ENCODE data around the gene KIAA1328.

The KIAA1328 gene

DNA sequence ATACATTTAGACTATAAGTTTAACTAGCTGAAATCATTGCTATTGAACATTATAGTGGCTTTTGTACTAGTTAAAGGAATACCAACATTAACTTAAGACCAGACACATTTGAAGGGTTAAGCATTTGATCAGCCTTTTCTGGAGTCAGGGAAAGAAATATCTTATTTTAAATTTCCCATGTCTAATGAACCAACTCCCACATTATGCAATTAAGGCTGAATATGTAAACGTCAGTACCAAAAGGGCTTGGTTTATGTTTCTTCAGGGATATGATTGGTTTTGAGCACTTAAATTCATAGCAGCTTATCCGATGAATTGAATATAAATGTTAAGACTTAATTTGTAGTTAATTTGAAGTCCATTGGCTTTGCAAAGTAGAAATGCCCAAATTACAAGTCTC lies 344.5 kb downstream of the KIAA1328 start:
- TF ChIP-seq, protein P1, sequence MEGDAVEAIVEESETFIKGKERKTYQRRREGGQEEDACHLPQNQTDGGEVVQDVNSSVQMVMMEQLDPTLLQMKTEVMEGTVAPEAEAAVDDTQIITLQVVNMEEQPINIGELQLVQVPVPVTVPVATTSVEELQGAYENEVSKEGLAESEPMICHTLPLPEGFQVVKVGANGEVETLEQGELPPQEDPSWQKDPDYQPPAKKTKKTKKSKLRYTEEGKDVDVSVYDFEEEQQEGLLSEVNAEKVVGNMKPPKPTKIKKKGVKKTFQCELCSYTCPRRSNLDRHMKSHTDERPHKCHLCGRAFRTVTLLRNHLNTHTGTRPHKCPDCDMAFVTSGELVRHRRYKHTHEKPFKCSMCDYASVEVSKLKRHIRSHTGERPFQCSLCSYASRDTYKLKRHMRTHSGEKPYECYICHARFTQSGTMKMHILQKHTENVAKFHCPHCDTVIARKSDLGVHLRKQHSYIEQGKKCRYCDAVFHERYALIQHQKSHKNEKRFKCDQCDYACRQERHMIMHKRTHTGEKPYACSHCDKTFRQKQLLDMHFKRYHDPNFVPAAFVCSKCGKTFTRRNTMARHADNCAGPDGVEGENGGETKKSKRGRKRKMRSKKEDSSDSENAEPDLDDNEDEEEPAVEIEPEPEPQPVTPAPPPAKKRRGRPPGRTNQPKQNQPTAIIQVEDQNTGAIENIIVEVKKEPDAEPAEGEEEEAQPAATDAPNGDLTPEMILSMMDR (conservative IDR thresholded peaks at IDR 0.05; ENCODE audit: control insufficient read depth, insufficient read depth, low read depth, low read length) = no peak
- no peak overlapping the region for H3K4me3 ChIP-seq (ENCODE audit: control insufficient read depth, low read depth, low read length)
- no peak for DNase-seq (ENCODE audit: low read depth)

DNA sequence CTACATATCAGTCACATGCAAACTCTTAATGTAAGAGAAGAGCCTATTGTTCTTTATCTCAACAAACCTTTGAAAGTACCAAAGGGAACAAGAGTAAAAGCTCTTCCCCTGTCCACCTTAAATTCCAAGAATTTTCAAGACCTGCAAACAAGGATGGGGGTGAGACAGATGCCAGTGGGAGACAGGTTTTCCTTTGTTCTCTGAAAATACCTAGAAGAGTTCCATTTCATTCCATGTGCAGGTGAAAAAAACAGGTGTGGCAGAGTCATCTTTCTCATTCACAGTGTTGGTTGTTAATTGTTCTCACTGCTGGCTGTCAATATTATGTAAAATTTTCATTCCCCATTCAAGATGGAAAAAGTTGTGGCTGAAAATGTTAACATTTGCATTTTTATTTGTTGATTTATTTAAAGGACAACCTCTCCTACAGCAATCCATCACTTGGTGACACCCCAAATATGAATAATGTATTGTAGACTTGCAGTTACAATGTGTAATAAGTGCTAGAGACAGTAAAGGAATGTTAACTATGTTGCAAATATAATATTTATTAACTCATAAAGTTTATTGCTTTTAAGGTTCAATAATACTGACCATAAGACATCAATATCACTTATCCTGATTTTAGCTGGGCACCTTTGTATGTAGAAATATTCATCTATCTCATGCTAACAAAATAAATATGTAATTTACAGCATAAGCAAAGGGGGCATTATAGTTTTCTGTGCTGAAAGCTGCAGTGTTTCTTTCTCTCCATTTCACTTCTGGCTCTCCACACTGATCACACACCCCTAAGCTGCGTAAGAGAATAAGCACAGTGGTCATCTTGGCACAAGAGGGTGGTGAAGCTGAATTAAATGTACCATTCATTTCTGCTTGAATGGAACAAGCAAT lies 347.0 kb downstream of the KIAA1328 start:
- no peak for DNase-seq (ENCODE audit: low read depth)
- TF ChIP-seq, protein P1 (conservative IDR thresholded peaks at IDR 0.05; ENCODE audit: control insufficient read depth, insufficient read depth, low read depth, low read length) = no peak
- no peak overlapping the region for H3K4me3 ChIP-seq (ENCODE audit: control insufficient read depth, low read depth, low read length)

DNA sequence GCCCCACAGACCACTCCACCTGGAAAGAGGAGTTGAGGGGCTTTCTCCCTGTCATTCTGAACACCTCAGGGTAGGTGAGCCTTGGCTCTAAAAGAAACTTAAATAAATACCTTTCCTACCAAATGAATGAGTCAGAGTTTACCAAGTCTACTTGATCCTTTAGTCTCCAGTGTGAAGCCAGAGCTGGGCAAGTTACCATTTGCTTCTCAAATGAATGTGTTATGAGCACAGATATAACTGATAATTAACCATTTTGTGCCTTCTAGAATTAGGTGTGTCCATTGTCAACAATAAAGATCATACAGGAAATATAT lies 347.7 kb downstream of the KIAA1328 start:
- DNase-seq (ENCODE audit: low read depth) = no peak

DNA sequence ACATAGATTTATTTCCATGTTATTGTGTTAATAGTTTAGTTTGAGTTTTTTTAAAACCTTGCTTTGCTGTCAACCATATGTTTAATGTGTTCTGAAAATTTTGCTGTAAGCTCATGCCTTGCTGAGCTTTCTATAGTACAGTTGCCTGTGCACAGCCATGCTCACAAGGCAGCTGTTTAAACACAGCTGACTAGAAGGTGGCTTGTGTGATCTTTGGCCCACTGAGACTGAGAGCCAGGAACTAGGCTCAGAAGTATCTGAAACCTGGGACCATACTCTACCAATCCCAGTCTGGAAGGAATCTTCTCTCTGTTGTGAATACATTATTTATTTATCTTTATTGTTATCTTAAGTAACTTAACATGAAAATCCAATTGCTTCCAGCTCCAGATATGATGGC lies 350.5 kb downstream of the KIAA1328 start:
- H3K4me3 ChIP-seq (ENCODE audit: control insufficient read depth, low read depth, low read length) = no peak overlapping the region
- no peak for DNase-seq (ENCODE audit: low read depth)
- TF ChIP-seq, protein P1 (conservative IDR thresholded peaks at IDR 0.05; ENCODE audit: control insufficient read depth, insufficient read depth, low read depth, low read length) = no peak

More for the DNA sequence above, 347.7 kb downstream of the KIAA1328 start:
- H3K4me3 ChIP-seq (ENCODE audit: control insufficient read depth, low read depth, low read length) = no peak overlapping the region
- TF ChIP-seq, protein P1 (conservative IDR thresholded peaks at IDR 0.05; ENCODE audit: control insufficient read depth, insufficient read depth, low read depth, low read length) = no peak

DNA sequence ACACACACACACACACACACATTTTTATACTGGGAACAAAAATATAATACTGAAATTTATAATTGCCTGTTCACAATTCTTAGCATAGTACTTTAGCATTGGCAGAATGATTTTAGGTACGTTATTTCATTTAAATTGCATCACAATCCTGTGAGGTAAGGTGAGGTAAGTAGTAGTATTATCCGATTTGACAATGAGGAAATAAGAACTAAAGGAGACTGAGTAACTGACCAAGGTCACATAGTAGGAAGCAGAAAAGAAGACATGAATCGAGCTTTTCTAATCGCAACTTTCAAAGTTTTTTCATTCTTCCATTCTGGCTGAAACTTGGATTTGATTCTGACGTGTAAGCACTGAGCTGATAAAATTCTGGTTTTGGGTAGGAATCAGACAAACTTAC lies 351.2 kb downstream of the KIAA1328 start:
- TF ChIP-seq, protein P1 (conservative IDR thresholded peaks at IDR 0.05; ENCODE audit: control insufficient read depth, insufficient read depth, low read depth, low read length) = no peak
- no peak overlapping the region for H3K4me3 ChIP-seq (ENCODE audit: control insufficient read depth, low read depth, low read length)
- no peak for DNase-seq (ENCODE audit: low read depth)

DNA sequence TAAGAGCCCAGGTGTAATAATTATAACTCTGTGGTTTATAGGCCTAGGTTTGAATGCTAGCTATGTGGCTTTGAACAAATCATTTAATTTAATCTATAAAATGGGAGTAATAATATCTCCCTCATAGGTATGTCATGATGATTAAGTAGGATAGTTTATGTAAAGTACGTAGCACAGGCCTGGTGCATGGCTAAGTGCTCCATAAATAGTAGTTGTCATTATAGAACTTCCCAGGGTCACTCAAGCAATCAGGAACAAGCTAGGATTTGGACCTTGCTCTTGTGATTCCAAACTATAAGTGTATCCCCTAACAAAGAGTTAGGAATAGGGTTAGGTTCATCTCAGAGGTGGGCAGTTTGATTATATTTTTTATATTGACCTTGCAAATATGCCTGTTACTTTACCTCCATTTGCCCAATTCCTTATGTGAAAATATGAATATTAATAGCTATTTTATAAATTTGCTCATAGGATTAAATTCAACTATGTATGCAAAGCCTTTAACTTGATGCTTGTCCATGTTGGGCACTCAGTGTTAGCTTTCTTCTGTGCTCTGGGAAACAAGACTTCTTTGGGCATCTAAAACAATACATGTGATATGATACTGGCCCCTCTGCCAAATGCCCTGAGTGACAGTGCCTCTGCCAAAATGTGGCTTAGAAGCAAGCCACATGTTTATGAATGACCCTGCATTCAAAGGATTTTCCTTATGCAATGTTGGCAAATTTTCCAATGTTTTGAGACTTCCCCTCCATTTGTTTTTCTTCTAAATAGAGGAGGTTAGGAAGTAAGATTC lies 353.6 kb downstream of the KIAA1328 start:
- TF ChIP-seq, protein P1 (conservative IDR thresholded peaks at IDR 0.05; ENCODE audit: control insufficient read depth, insufficient read depth, low read depth, low read length) = no peak
- no peak for DNase-seq (ENCODE audit: low read depth)
- no peak overlapping the region for H3K4me3 ChIP-seq (ENCODE audit: control insufficient read depth, low read depth, low read length)
